Measurements from ENCODE around the gene STH.
A peak's percentile ranks its signal among the peaks of the same experiment; 100 is the strongest.
"Not testable (repeated sequence)": the region's sequence is repeated elsewhere in the genome, so short reads cannot be mapped to it uniquely, and the experiment has no call there.

STH gene

GRCh38 chr17:46009681-46010596 lies 10.9 kb downstream of the STH start:
- DNase-seq, result no peak

GRCh38 chr17:46010597-46011186 lies 11.6 kb downstream of the STH start:
- no peak for DNase-seq

- DNase-seq, result no peak
Observed at GRCh38 chr17:46011711-46012505, 12.9 kb downstream of the STH start.

- DNase-seq, result no peak
Observed at GRCh38 chr17:46012506-46013079, 13.5 kb downstream of the STH start.

GRCh38 chr17:46013127-46013501 lies 14.1 kb downstream of the STH start:
- no peak for DNase-seq

GRCh38 chr17:46013502-46014165 lies 14.6 kb downstream of the STH start:
- DNase-seq, result no peak

- DNase-seq, result not testable (repeated sequence)
Observed at GRCh38 chr17:46019408-46019925, 20.4 kb downstream of the STH start.

GRCh38 chr17:46020023-46020761 lies 21.1 kb downstream of the STH start:
- peak; percentile 26 for DNase-seq

- no peak for DNase-seq
Observed at GRCh38 chr17:46020998-46021397, 21.9 kb downstream of the STH start.

- DNase-seq, result not testable (repeated sequence)
Observed at GRCh38 chr17:46023366-46023765, 24.3 kb downstream of the STH start.

GRCh38 chr17:46023783-46024388 lies 24.8 kb downstream of the STH start:
- no peak for DNase-seq

- no peak for DNase-seq
Observed at GRCh38 chr17:46024590-46024989, 25.5 kb downstream of the STH start.

- DNase-seq, result no peak
Observed at GRCh38 chr17:46025060-46025459, 26.0 kb downstream of the STH start.

GRCh38 chr17:46025510-46026165 lies 26.6 kb downstream of the STH start:
- DNase-seq, result no peak

GRCh38 chr17:46026166-46027047 lies 27.4 kb downstream of the STH start:
- no peak for DNase-seq

- no peak for DNase-seq
Observed at GRCh38 chr17:46027048-46027975, 28.3 kb downstream of the STH start.

- DNase-seq, result no peak
Observed at GRCh38 chr17:46027976-46028325, 28.9 kb downstream of the STH start.

- no peak for DNase-seq
Observed at GRCh38 chr17:46028374-46028773, 29.3 kb downstream of the STH start.

Measured in effector CD4-positive, alpha-beta T cell (primary cell).